OCI-LY3 (cell line): ENCODE results near the gene ANK3.

Source experiments
- H2AFZ ChIP-seq: fragments of 200-600, 300-600 bp; shearing (Covaris generic); 2 replicates; pipeline ENCODE4 v1.6.0; 2014; ENCODE audit warnings: antibody characterized with exemption, low read depth, low read length
- H3K27ac ChIP-seq: fragments of 200-600, 300-600 bp; sonication (generic); 2 replicates; pipeline ENCODE4 v1.5.1; 2014; ENCODE audit warnings: mild to moderate bottlenecking, low read length, moderate library complexity, mixed read lengths
- H3K27me3 ChIP-seq: fragments of 200-600, 300-600 bp; sonication (generic); 2 replicates; pipeline ENCODE4 v1.6.1; 2014; ENCODE audit warnings: low read depth, low read length, mixed read lengths
- H3K36me3 ChIP-seq: fragments of 200-600, 300-600 bp; sonication (generic); replicated peaks from 2 replicates; pipeline ENCODE3; 2014; ENCODE audit warnings: low read depth, low read length, mixed read lengths
- H3K4me1 ChIP-seq: fragments of 300-600, 200-600 bp; sonication (generic); 2 replicates; pipeline ENCODE4 v1.6.1; 2014; ENCODE audit warnings: low read length, mixed read lengths
- H3K4me2 ChIP-seq: fragments of 200-600, 300-600 bp; sonication (generic); 2 replicates; pipeline ENCODE4 v1.6.1; 2014; ENCODE audit warnings: low read length, mixed read lengths
- H3K4me3 ChIP-seq: fragments of 300-600, 200-600 bp; sonication (generic); 2 replicates; pipeline ENCODE4 v1.5.1; 2014; ENCODE audit warnings: antibody characterized with exemption, mild to moderate bottlenecking, low read length, moderate library complexity
- H3K79me2 ChIP-seq: fragments of 300-600, 200-600 bp; shearing (Covaris generic); 2 replicates; pipeline ENCODE4 v1.6.1; 2014; ENCODE audit warnings: mild to moderate bottlenecking, low read length, mixed read lengths
- H3K9ac ChIP-seq: fragments of 300-600, 200-600 bp; shearing (Covaris generic); 2 replicates; pipeline ENCODE4 v1.6.0; 2014; ENCODE audit warnings: mild to moderate bottlenecking, low read length, moderate library complexity
- H3K9me3 ChIP-seq: fragments of 200-600, 300-600 bp; shearing (Covaris generic); 2 replicates; pipeline ENCODE4 v1.6.1; 2014; ENCODE audit warnings: low read length, mixed read lengths; ENCODE audit not compliant: insufficient read depth
- H4K20me1 ChIP-seq: fragments of 200-600, 300-600 bp; sonication (generic); 2 replicates; pipeline ENCODE4 v1.6.1; 2016; ENCODE audit warnings: low read length, mixed read lengths; ENCODE audit not compliant: insufficient read depth
- CTCF ChIP-seq: fragments of 200-600, 300-600 bp; sonication (generic); IDR thresholded peaks from 2 replicates; pipeline ENCODE4 v1.5.1; 2014; ENCODE audit warnings: antibody characterized with exemption, low read length, low read depth
- EZH2phosphoT487 ChIP-seq: fragments of 200-600 bp; shearing (Covaris generic); IDR thresholded peaks from 2 replicates; pipeline ENCODE4 v1.6.1; 2018; ENCODE audit warnings: antibody characterized with exemption, mixed run types, low read depth

Gene ANK3

GRCh38 chr10:60124536-60124935, 265.1 kb downstream of the ANK3 start:
- H4K20me1 ChIP-seq, result no peaks in the 10 kb centered on the region
- no peak overlapping the region for H3K4me2 ChIP-seq
- no peak overlapping the region for H3K27ac ChIP-seq
- no peaks in the 10 kb centered on the region for H3K79me2 ChIP-seq
- H3K9me3 ChIP-seq, result no peaks in the 10 kb centered on the region
- H3K9ac ChIP-seq, result no peak overlapping the region
- no peaks in the 10 kb centered on the region for H3K27me3 ChIP-seq
- TF ChIP-seq CTCF (no peak), EZH2phosphoT487 (no peak)
- no peak overlapping the region for H3K4me3 ChIP-seq
- H2AFZ ChIP-seq, result no peak overlapping the region
- peaks cover 11% of the 10 kb centered on the region for H3K4me1 ChIP-seq
- no peaks in the 10 kb centered on the region for H3K36me3 ChIP-seq

- no peaks in the 10 kb centered on the region for H3K9me3 ChIP-seq
- no peaks in the 10 kb centered on the region for H3K79me2 ChIP-seq
- H3K4me1 ChIP-seq, result 0 out of 2 replicates have a peak, but pooled peaks cover 5% of the 10 kb centered on the region
- no peak overlapping the region for H3K4me2 ChIP-seq
- no peak overlapping the region for H3K27ac ChIP-seq
- no peaks in the 10 kb centered on the region for H3K36me3 ChIP-seq
- no peaks in the 10 kb centered on the region for H4K20me1 ChIP-seq
- H2AFZ ChIP-seq, result 0 out of 2 replicates have a peak overlapping the region, but pooled peaks have one; percentile 21
- TF ChIP-seq CTCF (no peak), EZH2phosphoT487 (no peak)
- H3K27me3 ChIP-seq, result no peaks in the 10 kb centered on the region
- H3K9ac ChIP-seq, result no peak overlapping the region
- no peak overlapping the region for H3K4me3 ChIP-seq
Measured at GRCh38 chr10:60123668-60124067, 266.0 kb downstream of the ANK3 start.

DNA sequence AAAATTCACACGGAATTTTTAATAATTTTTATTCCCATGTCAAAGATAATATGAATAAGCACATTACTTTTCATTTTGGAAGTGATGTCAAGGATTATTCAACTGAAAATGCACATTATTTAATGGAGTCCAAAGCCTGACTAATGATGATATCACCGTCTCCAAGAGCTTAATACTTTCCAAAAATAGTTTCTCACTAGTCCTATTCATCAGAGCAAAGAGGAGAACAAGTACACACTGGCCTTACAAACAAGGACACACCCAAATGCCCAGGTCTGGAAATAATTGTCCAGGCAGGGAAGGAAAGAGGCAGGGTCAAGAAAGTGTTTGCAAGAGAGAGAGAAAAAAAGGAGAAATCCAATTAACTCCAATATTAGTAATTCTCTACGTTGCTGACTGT, 266.5 kb downstream of the ANK3 start:
- Histone ChIP-seq H3K27me3 (no peaks in the 10 kb centered on the region), H3K27ac (no peak overlapping the region), H3K9me3 (no peaks in the 10 kb centered on the region), H3K4me3 (no peak overlapping the region), H3K79me2 (no peaks in the 10 kb centered on the region), H3K36me3 (no peaks in the 10 kb centered on the region), H3K9ac (no peak overlapping the region), H3K4me2 (no peak overlapping the region), H4K20me1 (no peaks in the 10 kb centered on the region), H2AFZ (no peak overlapping the region), H3K4me1 (0 out of 2 replicates have a peak, but pooled peaks cover 5% of the 10 kb centered on the region)
- TF ChIP-seq EZH2phosphoT487, result no peak
- TF ChIP-seq CTCF, result no peak

DNA sequence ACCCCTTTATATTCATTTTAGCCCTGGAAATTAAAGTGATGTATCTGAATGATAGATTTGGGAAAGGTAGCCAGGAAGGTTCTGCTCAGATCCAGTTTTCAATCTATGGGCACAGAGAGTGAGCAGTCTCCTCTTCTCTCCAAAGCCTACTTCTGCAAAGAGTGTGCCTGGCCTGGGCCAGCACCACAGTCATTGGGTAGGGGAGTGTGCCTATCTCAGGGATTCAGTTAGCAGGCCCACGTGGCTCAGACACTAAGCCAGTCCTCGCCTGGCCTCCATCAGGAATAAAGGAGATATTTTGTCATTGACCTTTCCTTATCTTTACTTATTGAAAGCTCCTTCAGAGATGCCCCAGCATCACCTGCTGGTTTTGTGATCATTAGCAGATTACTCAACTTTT, 267.5 kb downstream of the ANK3 start:
- no peak overlapping the region for H3K4me2 ChIP-seq
- H3K9ac ChIP-seq, result no peak overlapping the region
- H3K9me3 ChIP-seq, result no peaks in the 10 kb centered on the region
- no peaks in the 10 kb centered on the region for H4K20me1 ChIP-seq
- TF ChIP-seq CTCF, result no peak
- no peak for TF ChIP-seq EZH2phosphoT487
- no peak overlapping the region for H2AFZ ChIP-seq
- H3K27me3 ChIP-seq, result no peaks in the 10 kb centered on the region
- no peak overlapping the region for H3K4me3 ChIP-seq
- no peaks in the 10 kb centered on the region for H3K79me2 ChIP-seq
- H3K4me1 ChIP-seq, result 0 out of 2 replicates have a peak, but pooled peaks cover 5% of the 10 kb centered on the region
- no peaks in the 10 kb centered on the region for H3K36me3 ChIP-seq
- no peak overlapping the region for H3K27ac ChIP-seq
